GM12878 (cell line): ENCODE results near the gene FRAS1. TPM values are rescaled to one million over a fixed set of nuclear protein-coding genes. Genes with fewer than 3 reads are reported as not detected.

Source experiments
- ATAC-seq: fragments of 200-7000 bp; cut with Tn5 transposase; 3 replicates; pipeline ENCODE4 v1.9.1; 2020; ENCODE audit warnings: mild to moderate bottlenecking, moderate library complexity
- BruUV-seq: library from RNA; stranded (reverse); fragments of 400-500 nt; replicated peaks from 2 replicates; lab custom pipeline; 2021; lab: Mats Ljungman, UMichigan
- CTCF ChIA-PET: fragments of 300-600 bp; sonication (Branson Sonifier 250); formaldehyde crosslinking; extraction: SDS; loops from one replicate; lab custom pipeline; 2021; ENCODE audit warnings: inconsistent platforms; lab: Yijun Ruan, JAX
- POLR2A ChIA-PET: fragments of 350-600 bp; formaldehyde crosslinking; extraction: SDS; loops from one replicate; lab custom pipeline; 2021; ENCODE audit warnings: inconsistent platforms; lab: Charles Lee
- RAD21 ChIA-PET: fragments of 300-600 bp; sonication (Branson Sonifier 250); formaldehyde crosslinking; loops from one replicate; lab custom pipeline; 2023; ENCODE audit warnings: antibody characterized with exemption; ENCODE audit not compliant: unreplicated experiment; lab: Charles Lee
- SMC1A ChIA-PET: fragments of 300-600 bp; sonication (Branson Sonifier 250); formaldehyde crosslinking; loops from one replicate; lab custom pipeline; 2023; ENCODE audit not compliant: unreplicated experiment, uncharacterized antibody; lab: Charles Lee
- DNase-seq: peaks from one replicate; pipeline ENCODE4 v3.0.0-alpha.2; 2011; ENCODE audit warnings: low read depth, low spot score
- FAIRE-seq: peaks from 3 replicates; lab custom pipeline; 2011; peaks lifted over from hg19 to GRCh38; lab: Jason Lieb, UNC
- H2AFZ ChIP-seq: 2 replicates; pipeline ENCODE4 v1.6.0; 2011; ENCODE audit warnings: low read depth, low read length, control low read depth; ENCODE audit not compliant: control insufficient read depth
- H3K27ac ChIP-seq: 2 replicates; pipeline ENCODE4 v1.5.1; 2011; ENCODE audit warnings: control low read depth; ENCODE audit not compliant: control insufficient read depth, insufficient read depth
- H3K27me3 ChIP-seq, 2 experiments: replicated peaks in 1 of 2; 2 replicates each; pipeline versions ENCODE4 v1.6.0 to v1.6.1; 2011; ENCODE audit warnings: low read length in 1 of 2; ENCODE audit not compliant: control insufficient read depth in 2 of 2, insufficient read depth in 2 of 2
- H3K36me3 ChIP-seq, 2 experiments: 2 replicates each; pipeline ENCODE4 v1.5.1; 2011; ENCODE audit warnings: low read length in 1 of 2; ENCODE audit not compliant: control insufficient read depth in 2 of 2, insufficient read depth in 2 of 2
- H3K4me1 ChIP-seq: 2 replicates; pipeline ENCODE4 v1.6.1; 2011; ENCODE audit warnings: mild to moderate bottlenecking, low read length, moderate library complexity, mixed read lengths; ENCODE audit not compliant: control insufficient read depth, insufficient read depth
- H3K4me2 ChIP-seq: 2 replicates; pipeline ENCODE4 v1.6.0; 2011; ENCODE audit warnings: control low read depth; ENCODE audit not compliant: control insufficient read depth, insufficient read depth
- H3K4me3 ChIP-seq: fragments of 200-600 bp; sonication (generic); 2 replicates; pipeline ENCODE4 v1.5.1; 2016
- H3K79me2 ChIP-seq: 2 replicates; pipeline ENCODE4 v1.6.0; 2011; ENCODE audit warnings: low read length; ENCODE audit not compliant: control insufficient read depth, insufficient read depth
- H3K9ac ChIP-seq: 2 replicates; pipeline ENCODE4 v1.8.0; 2011; ENCODE audit warnings: low read length, control low read depth, mixed read lengths; ENCODE audit not compliant: control insufficient read depth, insufficient read depth
- H3K9me3 ChIP-seq: replicated peaks from 3 replicates; pipeline ENCODE4 v1.5.1; 2011; ENCODE audit warnings: mild to moderate bottlenecking, low read length; ENCODE audit not compliant: control insufficient read depth, insufficient read depth
- H4K20me1 ChIP-seq: 2 replicates; pipeline ENCODE4 v1.6.0; 2011; ENCODE audit not compliant: control insufficient read depth, insufficient read depth
- CEBPB ChIP-seq, 2 experiments: fragments of 150-350 bp in 1 of 2; IDR thresholded peaks; 2 replicates each; pipeline ENCODE4 v1.6.1; 2012 to 2014; ENCODE audit warnings: low read depth in 2 of 2, low read length in 2 of 2, borderline replicate concordance in 1 of 2, inconsistent platforms in 1 of 2
- CEBPZ ChIP-seq: fragments of 150-350 bp; IDR thresholded peaks from 2 replicates; pipeline ENCODE4 v1.6.1; 2016; ENCODE audit warnings: low read depth, low read length
- MAX ChIP-seq: IDR thresholded peaks from 2 replicates; pipeline ENCODE4 v1.6.1; 2012; ENCODE audit warnings: low read depth, low read length, improper control_type of control experiment
- MEF2A ChIP-seq: IDR thresholded peaks from 2 replicates; pipeline ENCODE4 v1.6.1; 2011; ENCODE audit warnings: low read depth, mild to moderate bottlenecking, low read length, moderate library complexity; ENCODE audit not compliant: insufficient read depth
- MXI1 ChIP-seq: fragments of 150-350 bp; IDR thresholded peaks from 2 replicates; pipeline ENCODE4 v1.6.1; 2011; ENCODE audit warnings: low read depth, mild to moderate bottlenecking, inconsistent platforms, low read length, improper control_type of control experiment
- RELA ChIP-seq: fragments of 450-650 bp; IDR thresholded peaks from 2 replicates; pipeline ENCODE4 v1.8.0; 2014; ENCODE audit warnings: borderline replicate concordance; ENCODE audit not compliant: partially characterized antibody
- RUNX3 ChIP-seq: IDR thresholded peaks from 2 replicates; pipeline ENCODE4 v1.6.1; 2012; ENCODE audit warnings: low read length, inconsistent platforms
- SKIL ChIP-seq: fragments of 450-650 bp; IDR thresholded peaks from 2 replicates; pipeline ENCODE4 v1.6.1; 2017; ENCODE audit warnings: mild to moderate bottlenecking, low read depth, inconsistent platforms; ENCODE audit not compliant: poor library complexity, severe bottlenecking
- SMAD1 ChIP-seq: fragments of 450-650 bp; IDR thresholded peaks from 2 replicates; pipeline ENCODE4 v1.6.1; 2018; ENCODE audit warnings: mild to moderate bottlenecking, low read depth; ENCODE audit not compliant: partially characterized antibody
- SMAD5 ChIP-seq: IDR thresholded peaks from 2 replicates; pipeline ENCODE4 v1.6.1; 2016; ENCODE audit warnings: antibody characterized with exemption, low read depth
- WGBS: methylation state at CpG from one replicate; pipeline ENCODE4 v1.1.6; 2016; ENCODE audit warnings: low lambda C conversion rate; ENCODE audit not compliant: insufficient replicate concordance, insufficient coverage; ENCODE audit errors: missing lambda C conversion rate; 5-methylcytosine and 5-hydroxymethylcytosine counted together
- in situ Hi-C: fragments of 300-500 bp; cut with MboI; formaldehyde crosslinking; loops from 9 replicates; pipeline ENCODE4 v1.14.3; 2018; ENCODE audit warnings: mixed read lengths
- intact Hi-C: fragments of 100-400 bp; cut with micrococcal nuclease; formaldehyde crosslinking; loops from one replicate; pipeline ENCODE4 v1.14.2; 2022; ENCODE audit not compliant: unreplicated experiment
- polyA plus RNA-seq, 11 experiments: library from polyadenylated mRNA; depleted of rRNA in 4 of 11; unstranded in 6 of 11; stranded (reverse) in 5 of 11; fragments of >200 nt; fragmentation: Nextera tagmentation in 4 of 11; fragmentation: Illumina TruSeq in 1 of 11; extraction: Ambion mirVana in 4 of 11; extraction: Trizol in 1 of 11; gene quantifications; 1 replicate in 1 of 11; 2 replicates in 10 of 11; pipeline versions ENCODE4 v1.2.1 to v1.2.3, GENCODE V29; 2011 to 2016; ENCODE audit warnings: inconsistent platforms in 2 of 11, missing spikeins in 2 of 11, low read depth in 1 of 11
- total RNA-seq, 4 experiments: library from RNA; depleted of rRNA in 3 of 4; stranded (reverse); fragments of >200 nt in 3 of 4; fragmentation: Illumina TruSeq in 1 of 4; extraction: Trizol in 1 of 4; gene quantifications; 2 replicates each; pipeline versions ENCODE4 v1.2.1 to v1.2.3, GENCODE V29; 2013 to 2021

The FRAS1 gene
- total and polyA plus RNA-seq, 10 of the 15 experiments (the other 5 are each of a cell fraction or from before 2014, with no cell fraction given) = 0.08 to 11.7 (median 0.20) TPM

- RAD21 ChIA-PET = interaction anchor here (0.6 kb wide), 1 partner anchor 90 kb away, joined by 3 read pairs; no protein-coding TSS in a partner anchor
- no peak for TF ChIP-seq SMAD1
- no peak for TF ChIP-seq SKIL
- TF ChIP-seq MAX = no peak
- no peak for TF ChIP-seq CEBPB (IDR thresholded peaks at IDR 0.05; ENCODE audit: borderline replicate concordance in 1 of 2, low read depth in 2 of 2, low read length in 2 of 2)
- TF ChIP-seq SMAD5 = no peak
- no peak for TF ChIP-seq RELA
- no peak for TF ChIP-seq MEF2A
- TF ChIP-seq MXI1 = no peak
- TF ChIP-seq RUNX3 = no peak
- no peak for TF ChIP-seq CEBPZ
- 19% methylated on average over 7 of the region's 7 CpGs for WGBS
- POLR2A ChIA-PET = interaction anchor here (0.5 kb wide), 2 partner anchors 76 to 442 kb away, joined by 3 to 7 read pairs; no protein-coding TSS in a partner anchor
- intact Hi-C loops (no loop called here), in situ Hi-C loops (no loop called here)
- no peaks in the 10 kb centered on the region for H3K9me3 ChIP-seq
- no peak overlapping the region for H3K27ac ChIP-seq
- no peaks in the 10 kb centered on the region for H3K36me3 ChIP-seq
- no peaks in the 10 kb centered on the region for H3K79me2 ChIP-seq
- H3K4me1 ChIP-seq = no peaks in the 10 kb centered on the region
- CTCF ChIA-PET = interaction anchor here (1.0 kb wide), 1 partner anchor 14 kb away, joined by 3 read pairs; no protein-coding TSS in a partner anchor
- H2AFZ ChIP-seq = no peak overlapping the region
- no peak overlapping the region for H3K9ac ChIP-seq
- no peak overlapping the region for H3K4me2 ChIP-seq
- H3K27me3 ChIP-seq = no peaks in the 10 kb centered on the region
- no peaks in the 10 kb centered on the region for H4K20me1 ChIP-seq
- DNase-seq (no peak), FAIRE-seq (no peak), ATAC-seq (no peak)
- no TSS peak for BruUV-seq
- H3K4me3 ChIP-seq = no peak overlapping the region
- SMC1A ChIA-PET = interaction anchor here (0.7 to 2.4 kb wide), 3 partner anchors 12 to 148 kb away, joined by 3 to 11 read pairs (median 4); no protein-coding TSS in a partner anchor
Measured at GRCh38 chr4:78149751-78150542, 92.8 kb downstream of the FRAS1 start.
